Gastroesophageal sphincter (tissue), 4 donors: ENCODE data around the gene FRMD3. TPM values are rescaled to one million over a fixed set of nuclear protein-coding genes. Genes with fewer than 3 reads are reported as not detected.

Source experiments
- ATAC-seq: fragments of 150-250 bp; one replicate; pipeline ENCODE4 v1.9.1; 2016; ENCODE audit warnings: mild to moderate bottlenecking, moderate library complexity
- H3K27ac ChIP-seq, 4 donors: fragments of 200-600 bp; sonication (generic) in 3 of 4; 1 replicate in 3 of 4; 2 replicates in 1 of 4; pipeline ENCODE4 v1.5.1; 2016 to 2019
- H3K27me3 ChIP-seq: fragments of 200-600 bp; sonication (generic); one replicate; pipeline ENCODE4 v1.5.1; 2019
- H3K36me3 ChIP-seq, 2 donors: fragments of 200-600 bp; sonication (generic); one replicate each; pipeline ENCODE4 v1.5.1; 2019; ENCODE audit warnings: control low read depth in 1 of 2
- H3K4me1 ChIP-seq, 3 donors: fragments of 200-600 bp; sonication (generic); 1 replicate in 2 of 3; 2 replicates in 1 of 3; pipeline ENCODE4 v1.5.1; 2016 to 2019; ENCODE audit warnings: control low read depth in 2 of 3
- H3K4me3 ChIP-seq, 2 donors: fragments of 200-600 bp; sonication (generic); one replicate each; pipeline ENCODE4 v1.5.1; 2019; ENCODE audit warnings: mild to moderate bottlenecking in 1 of 2, moderate library complexity in 1 of 2
- H3K9me3 ChIP-seq, 3 donors: fragments of 200-600 bp; sonication (generic); one replicate each; pipeline ENCODE4 v1.5.1; 2017 to 2019; ENCODE audit warnings: control low read depth in 2 of 3
- CTCF ChIP-seq, 4 experiments: fragments of 200-600 bp in 2 of 4; fragments of 450-650 bp in 2 of 4; sonication (generic) in 1 of 4; IDR thresholded peaks; one replicate each; pipeline ENCODE4 v1.5.1; 2017 to 2019; ENCODE audit warnings: antibody characterized with exemption in 4 of 4, mild to moderate bottlenecking in 2 of 4, moderate library complexity in 2 of 4
- EP300 ChIP-seq: sonication (generic); formaldehyde crosslinking; IDR thresholded peaks from one replicate; pipeline ENCODE4 v1.6.1; 2017; ENCODE audit warnings: antibody characterized with exemption, mild to moderate bottlenecking
- POLR2A ChIP-seq, 2 donors: fragments of 450-650 bp; IDR thresholded peaks; one replicate each; pipeline ENCODE4 v1.6.1; 2017; ENCODE audit warnings: antibody characterized with exemption in 2 of 2, mild to moderate bottlenecking in 2 of 2, moderate library complexity in 1 of 2
- POLR2AphosphoS5 ChIP-seq: sonication (generic); formaldehyde crosslinking; IDR thresholded peaks from one replicate; pipeline ENCODE4 v1.6.1; 2017; ENCODE audit warnings: antibody characterized with exemption
- WGBS, 2 donors: methylation state at CpG; one replicate each; pipeline ENCODE4 v1.1.5; 2018; ENCODE audit warnings: low coverage in 1 of 2; 5-methylcytosine and 5-hydroxymethylcytosine counted together
- total RNA-seq, 4 donors: library from RNA; depleted of rRNA; stranded (reverse); fragments of >200 nt; gene quantifications; one replicate each; pipeline ENCODE4 v1.1.0, GENCODE V29; 2016

Gene FRMD3
- total RNA-seq, 4 donors from 2014 or later: 6.8 to 15.1 (median 11.3) TPM

- TF ChIP-seq POLR2AphosphoS5 (no peak), POLR2A (IDR thresholded peaks at IDR 0.05) (no peak), EP300 (no peak)
- ATAC-seq: no peak
- Histone ChIP-seq H3K27me3 (no peaks in the 10 kb centered on the region), H3K36me3 (peaks cover 0 to 22% of the 10 kb centered on the region in 2 donors), H3K27ac (no peak overlapping the region), H3K4me3 (no peak overlapping the region), H3K9me3 (no peaks in the 10 kb centered on the region), H3K4me1 (peaks cover 2 to 8% (median 6%) of the 10 kb centered on the region in 3 donors)
- WGBS, 2 donors: 81 to 82% methylated on average over 3 to 6 of the region's 6 CpGs
Observed at GRCh38 chr9:83299571-83299970, 238.6 kb downstream of the FRMD3 start.

- H3K4me3 ChIP-seq: no peak overlapping the region
- H3K36me3 ChIP-seq: peaks cover 0 to 22% of the 10 kb centered on the region in 2 donors
- 96 to 100% methylated on average over 2 of the region's 2 CpGs for WGBS, 2 donors
- H3K27ac ChIP-seq: no peak overlapping the region
- no peaks in the 10 kb centered on the region for H3K9me3 ChIP-seq
- TF ChIP-seq POLR2AphosphoS5 (no peak), CTCF (IDR thresholded peaks at IDR 0.05) (no peak), POLR2A (IDR thresholded peaks at IDR 0.05) (no peak), EP300 (no peak)
- no peak for ATAC-seq
- H3K4me1 ChIP-seq: peaks cover 0 to 3% (median 1%) of the 10 kb centered on the region in 3 donors
- no peaks in the 10 kb centered on the region for H3K27me3 ChIP-seq
Observed at GRCh38 chr9:83299094-83299493, 239.1 kb downstream of the FRMD3 start.

- Histone ChIP-seq H3K36me3 (peaks cover 0 to 22% of the 10 kb centered on the region in 2 donors), H3K27ac (no peak overlapping the region), H3K9me3 (no peaks in the 10 kb centered on the region), H3K4me1 (no peaks in the 10 kb centered on the region), H3K27me3 (no peaks in the 10 kb centered on the region), H3K4me3 (no peak overlapping the region)
- TF ChIP-seq POLR2AphosphoS5 (no peak), EP300 (no peak), CTCF (IDR thresholded peaks at IDR 0.05) (no peak), POLR2A (IDR thresholded peaks at IDR 0.05) (no peak)
- ATAC-seq: no peak
- WGBS, 2 donors: 90 to 100% methylated on average over 1 to 2 of the region's 2 CpGs
Observed at GRCh38 chr9:83296123-83296522, 242.1 kb downstream of the FRMD3 start.

GRCh38 chr9:83294816-83295215 is 243.4 kb downstream of the FRMD3 start:
- Histone ChIP-seq H3K27me3 (no peaks in the 10 kb centered on the region), H3K36me3 (peaks cover 0 to 22% of the 10 kb centered on the region in 2 donors), H3K4me1 (no peaks in the 10 kb centered on the region), H3K9me3 (no peaks in the 10 kb centered on the region), H3K27ac (no peak overlapping the region), H3K4me3 (no peak overlapping the region)
- WGBS, 2 donors: 87 to 100% methylated on average over 2 of the region's 2 CpGs
- no peak for TF ChIP-seq CTCF (IDR thresholded peaks at IDR 0.05)
- TF ChIP-seq POLR2AphosphoS5: no peak
- no peak for TF ChIP-seq EP300
- no peak for TF ChIP-seq POLR2A (IDR thresholded peaks at IDR 0.05)
- no peak for ATAC-seq

GRCh38 chr9:83291196-83291595 is 247.0 kb downstream of the FRMD3 start:
- Histone ChIP-seq H3K36me3 (no peaks in the 10 kb centered on the region), H3K9me3 (no peaks in the 10 kb centered on the region), H3K4me3 (no peak overlapping the region), H3K4me1 (no peaks in the 10 kb centered on the region), H3K27me3 (no peaks in the 10 kb centered on the region), H3K27ac (no peak overlapping the region)
- no peak for ATAC-seq
- no peak for TF ChIP-seq POLR2AphosphoS5
- TF ChIP-seq CTCF (IDR thresholded peaks at IDR 0.05): no peak
- no peak for TF ChIP-seq EP300
- TF ChIP-seq POLR2A (IDR thresholded peaks at IDR 0.05): no peak
- 100% methylated on average over 1 of the region's 1 CpG; no CpG with 5 or more reads in 1 of the 2 donors for WGBS, 2 donors
